Measurements from ENCODE around the gene TP53I13.

Gene TP53I13

DNA sequence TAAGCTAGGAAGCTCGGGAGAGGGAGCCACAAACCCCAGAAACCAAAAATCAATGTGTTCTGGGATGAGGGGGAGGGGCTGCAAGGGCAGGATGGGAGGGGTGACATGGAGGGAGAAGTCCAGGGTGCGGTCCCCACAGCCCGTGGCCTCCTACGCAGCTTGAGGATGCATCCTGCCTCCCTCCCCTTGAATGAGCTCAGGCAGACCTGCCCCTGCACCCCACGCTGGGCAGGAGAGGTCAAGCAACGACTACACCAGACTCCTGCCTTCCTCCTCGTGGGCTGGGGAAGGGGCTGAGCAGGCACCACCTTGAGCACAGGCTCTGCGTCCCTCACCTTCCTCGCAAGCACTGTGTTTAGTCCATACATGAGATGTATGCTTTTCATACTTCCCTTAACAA is 28.3 kb downstream of the TP53I13 start:
- H3K36me3 ChIP-seq (ENCODE audit: insufficient read depth, low read length), result no peaks in the 10 kb centered on the region
- no peak overlapping the region for H3K4me3 ChIP-seq (ENCODE audit: low read depth, low read length)
- H3K27ac ChIP-seq (ENCODE audit: low read depth, low read length), result no peak overlapping the region
- no peak overlapping the region for H2AFZ ChIP-seq (ENCODE audit: low read length, unreplicated experiment)
- H3K79me2 ChIP-seq (ENCODE audit: control insufficient read depth, insufficient read depth, low read length, unreplicated experiment), result no peaks in the 10 kb centered on the region
- peaks cover 18% of the 10 kb centered on the region for H3K4me1 ChIP-seq (ENCODE audit: control insufficient read depth, insufficient read depth, low read length, unreplicated experiment)
- H3K27me3 ChIP-seq (ENCODE audit: insufficient read depth, low read length), result no peaks in the 10 kb centered on the region

DNA sequence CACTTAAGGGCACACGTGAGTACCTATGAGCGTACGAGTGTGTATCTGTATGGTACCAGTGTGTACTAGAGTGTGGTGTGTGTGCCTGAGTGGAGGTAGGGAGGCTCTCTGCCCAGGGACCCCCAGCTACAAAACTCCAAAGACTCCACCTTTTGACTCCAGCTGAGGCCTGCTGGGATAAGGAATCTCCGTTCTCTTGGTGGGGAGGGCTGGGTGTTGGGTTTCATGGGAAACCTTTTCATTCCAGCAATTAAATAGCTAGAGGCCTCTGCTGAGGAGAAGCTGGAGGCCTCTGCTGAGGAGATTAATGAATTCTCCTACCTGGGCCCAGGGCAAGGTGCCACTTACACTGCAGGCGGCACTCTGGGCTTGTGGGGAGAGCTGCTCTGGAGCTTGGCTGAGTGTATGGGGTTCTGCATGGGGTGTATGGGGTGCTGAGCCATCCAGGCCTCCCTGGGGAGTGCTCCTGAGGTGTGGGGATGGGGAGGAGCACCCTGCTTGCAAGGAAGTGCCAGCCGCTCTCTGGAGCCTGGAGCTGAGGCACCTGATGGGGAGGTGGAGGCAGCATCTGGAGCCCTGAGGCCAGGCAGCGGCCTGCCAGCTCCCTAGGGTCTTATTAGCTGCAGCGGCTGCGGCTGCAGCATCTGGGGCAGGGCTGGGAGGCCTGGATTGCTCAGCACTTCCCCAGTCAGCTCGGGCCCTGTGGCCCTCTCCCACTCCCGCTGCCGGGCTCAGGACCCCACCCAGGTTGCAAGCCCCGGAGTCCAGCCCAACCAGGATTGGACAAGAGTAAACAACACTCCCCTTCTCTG is 29.1 kb downstream of the TP53I13 start:
- H3K79me2 ChIP-seq (ENCODE audit: control insufficient read depth, insufficient read depth, low read length, unreplicated experiment), result no peaks in the 10 kb centered on the region
- H3K4me1 ChIP-seq (ENCODE audit: control insufficient read depth, insufficient read depth, low read length, unreplicated experiment), result peaks cover 11% of the 10 kb centered on the region
- H3K27me3 ChIP-seq (ENCODE audit: insufficient read depth, low read length), result no peaks in the 10 kb centered on the region
- no peak overlapping the region for H3K4me3 ChIP-seq (ENCODE audit: low read depth, low read length)
- no peaks in the 10 kb centered on the region for H3K36me3 ChIP-seq (ENCODE audit: insufficient read depth, low read length)
- no peak overlapping the region for H3K27ac ChIP-seq (ENCODE audit: low read depth, low read length)
- H2AFZ ChIP-seq (ENCODE audit: low read length, unreplicated experiment), result no peak overlapping the region

DNA sequence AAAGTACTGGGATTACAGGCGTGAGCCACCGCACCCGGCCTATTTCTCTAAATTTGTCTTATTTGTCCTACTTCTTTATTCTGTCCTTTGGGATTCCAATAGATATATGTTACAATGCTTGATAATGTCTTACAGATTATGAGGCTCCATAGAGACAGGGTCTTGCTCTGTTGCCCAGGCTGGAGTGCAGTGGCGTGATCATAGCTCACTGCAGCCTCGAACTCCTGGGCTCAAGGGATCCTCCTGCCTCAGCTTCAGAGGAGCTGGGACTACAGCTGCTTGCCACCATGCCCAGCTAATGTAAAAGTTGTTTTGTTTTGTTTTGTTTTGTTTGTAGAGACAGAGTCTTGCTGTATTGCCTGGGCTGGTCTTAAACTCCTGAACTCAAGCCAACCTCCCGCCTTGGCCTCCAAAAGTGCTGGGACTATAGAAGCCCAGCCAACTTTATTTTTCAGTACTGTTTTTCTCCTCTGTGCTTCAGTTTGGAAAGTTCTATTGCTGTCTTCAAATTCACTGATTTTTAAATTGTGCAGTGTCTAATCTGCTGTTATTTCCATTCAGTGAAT is 34.7 kb downstream of the TP53I13 start:
- H3K4me1 ChIP-seq (ENCODE audit: control insufficient read depth, insufficient read depth, low read length, unreplicated experiment), result no peaks in the 10 kb centered on the region
- no peaks in the 10 kb centered on the region for H3K79me2 ChIP-seq (ENCODE audit: control insufficient read depth, insufficient read depth, low read length, unreplicated experiment)
- no peak overlapping the region for H2AFZ ChIP-seq (ENCODE audit: low read length, unreplicated experiment)
- H3K36me3 ChIP-seq (ENCODE audit: insufficient read depth, low read length), result no peaks in the 10 kb centered on the region
- H3K27me3 ChIP-seq (ENCODE audit: insufficient read depth, low read length), result no peaks in the 10 kb centered on the region
- no peak overlapping the region for H3K4me3 ChIP-seq (ENCODE audit: low read depth, low read length)
- H3K27ac ChIP-seq (ENCODE audit: low read depth, low read length), result no peak overlapping the region

DNA sequence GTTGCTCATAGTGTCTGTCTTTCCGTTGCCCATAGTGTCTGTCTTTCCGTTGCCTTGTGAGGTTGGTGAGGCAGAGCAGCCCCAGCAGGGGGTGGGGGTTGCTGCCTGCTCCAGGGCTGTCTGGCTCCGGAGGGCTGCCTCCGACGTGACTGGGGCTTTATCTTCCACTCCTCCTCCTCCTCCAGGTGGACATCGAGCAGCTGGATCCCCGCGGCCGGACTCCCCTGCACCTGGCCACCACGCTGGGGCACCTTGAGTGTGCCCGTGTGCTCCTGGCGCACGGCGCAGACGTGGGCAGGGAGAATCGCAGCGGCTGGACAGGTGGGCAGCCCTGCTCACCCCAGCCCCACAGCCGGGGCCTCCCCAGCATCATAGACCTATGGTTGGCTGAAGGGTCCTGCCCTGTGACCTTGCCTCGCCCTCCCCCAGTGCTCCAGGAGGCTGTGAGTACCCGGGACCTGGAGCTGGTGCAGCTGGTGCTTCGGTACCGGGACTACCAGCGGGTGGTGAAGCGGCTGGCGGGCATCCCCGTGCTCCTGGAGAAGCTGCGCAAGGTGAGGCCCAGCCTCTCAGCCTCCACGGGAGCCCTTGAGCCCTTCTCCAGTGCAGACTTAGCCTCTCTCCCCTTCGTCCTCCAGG is 39.2 kb downstream of the TP53I13 start:
- Histone ChIP-seq H3K4me3 (ENCODE audit: low read depth, low read length) (no peak overlapping the region), H3K4me1 (ENCODE audit: control insufficient read depth, insufficient read depth, low read length, unreplicated experiment) (no peaks in the 10 kb centered on the region), H2AFZ (ENCODE audit: low read length, unreplicated experiment) (no peak overlapping the region), H3K27me3 (ENCODE audit: insufficient read depth, low read length) (no peaks in the 10 kb centered on the region), H3K27ac (ENCODE audit: low read depth, low read length) (no peak overlapping the region), H3K79me2 (ENCODE audit: control insufficient read depth, insufficient read depth, low read length, unreplicated experiment) (no peaks in the 10 kb centered on the region), H3K36me3 (ENCODE audit: insufficient read depth, low read length) (no peaks in the 10 kb centered on the region)

DNA sequence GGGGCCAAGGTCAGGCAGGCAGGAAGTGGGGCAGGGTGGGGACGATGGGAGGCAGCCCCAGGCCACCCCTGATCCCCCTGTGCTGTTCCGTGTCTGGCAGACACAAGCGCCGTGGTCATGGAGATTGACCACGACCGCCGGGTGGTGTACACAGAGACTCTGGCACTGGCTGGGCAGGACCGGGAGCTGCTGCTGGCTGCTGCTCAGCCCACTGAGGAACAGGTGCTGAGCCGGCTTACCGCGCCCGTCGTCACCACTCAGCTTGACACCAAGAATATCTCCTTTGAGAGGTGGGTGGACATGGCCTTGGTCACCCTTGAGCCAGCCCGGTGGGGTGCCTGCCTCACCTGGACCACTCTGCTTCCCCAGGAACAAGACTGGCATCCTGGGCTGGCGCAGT is 40.5 kb downstream of the TP53I13 start:
- no peaks in the 10 kb centered on the region for H3K27me3 ChIP-seq (ENCODE audit: insufficient read depth, low read length)
- peaks cover 5% of the 10 kb centered on the region for H3K4me1 ChIP-seq (ENCODE audit: control insufficient read depth, insufficient read depth, low read length, unreplicated experiment)
- H3K79me2 ChIP-seq (ENCODE audit: control insufficient read depth, insufficient read depth, low read length, unreplicated experiment), result no peaks in the 10 kb centered on the region
- H3K27ac ChIP-seq (ENCODE audit: low read depth, low read length), result no peak overlapping the region
- no peak overlapping the region for H2AFZ ChIP-seq (ENCODE audit: low read length, unreplicated experiment)
- H3K4me3 ChIP-seq (ENCODE audit: low read depth, low read length), result no peak overlapping the region
- no peaks in the 10 kb centered on the region for H3K36me3 ChIP-seq (ENCODE audit: insufficient read depth, low read length)

DNA sequence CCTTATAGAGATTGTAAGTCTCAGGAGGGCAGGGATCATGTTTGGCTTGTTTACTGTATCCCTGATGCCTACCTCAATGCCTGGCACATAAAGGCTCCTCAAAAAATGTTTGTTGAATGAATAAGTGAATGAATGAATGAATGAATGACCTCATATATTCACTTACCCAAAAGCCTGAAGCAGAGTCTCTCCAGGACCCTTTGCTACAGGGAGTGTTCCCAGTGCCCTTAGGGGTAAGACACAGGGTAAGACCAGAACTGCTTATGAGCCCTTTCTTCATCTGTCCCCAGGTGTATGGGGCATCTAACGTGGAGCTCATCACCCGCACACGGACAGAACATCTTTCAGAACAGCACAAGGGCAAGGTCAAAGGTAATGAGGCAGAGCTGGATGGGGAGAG is 41.9 kb downstream of the TP53I13 start:
- no peaks in the 10 kb centered on the region for H3K36me3 ChIP-seq (ENCODE audit: insufficient read depth, low read length)

DNA sequence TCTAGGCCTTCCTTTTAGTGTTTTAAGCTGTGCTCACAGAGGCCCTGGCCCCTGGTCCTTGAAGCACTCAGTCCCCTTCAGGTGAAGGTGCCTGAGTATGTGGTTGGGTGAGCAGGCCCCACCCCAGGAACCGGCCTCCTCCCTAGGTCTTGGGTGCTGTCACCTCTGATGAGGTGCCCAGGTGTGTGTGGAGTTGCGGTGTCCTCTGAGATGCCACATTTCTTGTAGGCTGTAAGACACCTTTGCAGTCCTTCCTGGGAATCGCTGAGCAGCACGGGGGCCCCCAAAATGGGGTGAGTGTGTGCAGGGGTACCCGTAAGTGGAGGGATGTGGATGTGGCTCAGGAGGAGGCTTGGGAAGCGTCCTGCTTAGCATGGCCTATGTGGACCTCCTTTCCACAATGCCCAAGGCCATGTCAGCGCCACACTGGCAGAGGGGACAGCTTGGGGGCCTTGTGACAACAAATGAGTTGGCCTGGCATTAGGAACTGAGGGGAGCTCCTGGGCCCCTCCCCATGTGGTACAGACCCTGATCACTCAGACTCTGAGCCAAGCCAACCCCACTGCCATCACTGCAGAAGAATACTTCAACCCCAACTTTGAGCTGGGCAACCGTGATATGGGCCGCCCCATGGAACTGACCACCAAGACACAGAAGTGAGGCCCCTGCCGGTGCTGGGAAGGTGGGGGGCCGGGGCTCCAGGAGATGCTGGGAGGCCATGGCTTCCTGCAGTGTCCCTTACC is 43.0 kb downstream of the TP53I13 start:
- H3K79me2 ChIP-seq (ENCODE audit: control insufficient read depth, insufficient read depth, low read length, unreplicated experiment), result no peaks in the 10 kb centered on the region
- peaks cover 10% of the 10 kb centered on the region for H3K4me1 ChIP-seq (ENCODE audit: control insufficient read depth, insufficient read depth, low read length, unreplicated experiment)

More for the DNA sequence above, 41.9 kb downstream of the TP53I13 start:
- Histone ChIP-seq H2AFZ (ENCODE audit: low read length, unreplicated experiment) (no peak overlapping the region), H3K27ac (ENCODE audit: low read depth, low read length) (no peak overlapping the region), H3K4me1 (ENCODE audit: control insufficient read depth, insufficient read depth, low read length, unreplicated experiment) (peaks cover 5% of the 10 kb centered on the region), H3K4me3 (ENCODE audit: low read depth, low read length) (no peak overlapping the region), H3K79me2 (ENCODE audit: control insufficient read depth, insufficient read depth, low read length, unreplicated experiment) (no peaks in the 10 kb centered on the region), H3K27me3 (ENCODE audit: insufficient read depth, low read length) (no peaks in the 10 kb centered on the region)

DNA sequence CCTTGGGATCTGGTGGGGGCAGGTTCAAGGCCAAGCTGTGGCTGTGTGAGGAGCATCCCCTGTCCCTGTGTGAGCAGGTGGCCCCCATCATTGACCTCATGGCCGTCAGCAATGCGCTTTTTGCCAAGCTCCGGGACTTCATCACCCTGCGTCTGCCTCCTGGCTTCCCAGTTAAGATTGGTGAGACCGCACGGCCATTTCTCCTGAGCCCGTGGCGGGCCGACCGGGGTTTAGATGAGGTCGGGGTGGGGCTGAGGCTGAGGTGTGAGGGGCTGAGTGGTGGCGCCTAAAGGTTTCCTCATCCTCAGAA is 43.5 kb downstream of the TP53I13 start:
- Histone ChIP-seq H3K4me3 (ENCODE audit: low read depth, low read length) (no peak overlapping the region), H3K4me1 (ENCODE audit: control insufficient read depth, insufficient read depth, low read length, unreplicated experiment) (peaks cover 10% of the 10 kb centered on the region), H3K36me3 (ENCODE audit: insufficient read depth, low read length) (no peaks in the 10 kb centered on the region), H3K27ac (ENCODE audit: low read depth, low read length) (no peak overlapping the region), H2AFZ (ENCODE audit: low read length, unreplicated experiment) (no peak overlapping the region), H3K27me3 (ENCODE audit: insufficient read depth, low read length) (peaks cover 11% of the 10 kb centered on the region), H3K79me2 (ENCODE audit: control insufficient read depth, insufficient read depth, low read length, unreplicated experiment) (no peaks in the 10 kb centered on the region)

More for the DNA sequence above, 43.0 kb downstream of the TP53I13 start:
- Histone ChIP-seq H3K27ac (ENCODE audit: low read depth, low read length) (no peak overlapping the region), H3K4me3 (ENCODE audit: low read depth, low read length) (no peak overlapping the region), H3K27me3 (ENCODE audit: insufficient read depth, low read length) (peaks cover 6% of the 10 kb centered on the region), H2AFZ (ENCODE audit: low read length, unreplicated experiment) (no peak overlapping the region), H3K36me3 (ENCODE audit: insufficient read depth, low read length) (no peaks in the 10 kb centered on the region)

DNA sequence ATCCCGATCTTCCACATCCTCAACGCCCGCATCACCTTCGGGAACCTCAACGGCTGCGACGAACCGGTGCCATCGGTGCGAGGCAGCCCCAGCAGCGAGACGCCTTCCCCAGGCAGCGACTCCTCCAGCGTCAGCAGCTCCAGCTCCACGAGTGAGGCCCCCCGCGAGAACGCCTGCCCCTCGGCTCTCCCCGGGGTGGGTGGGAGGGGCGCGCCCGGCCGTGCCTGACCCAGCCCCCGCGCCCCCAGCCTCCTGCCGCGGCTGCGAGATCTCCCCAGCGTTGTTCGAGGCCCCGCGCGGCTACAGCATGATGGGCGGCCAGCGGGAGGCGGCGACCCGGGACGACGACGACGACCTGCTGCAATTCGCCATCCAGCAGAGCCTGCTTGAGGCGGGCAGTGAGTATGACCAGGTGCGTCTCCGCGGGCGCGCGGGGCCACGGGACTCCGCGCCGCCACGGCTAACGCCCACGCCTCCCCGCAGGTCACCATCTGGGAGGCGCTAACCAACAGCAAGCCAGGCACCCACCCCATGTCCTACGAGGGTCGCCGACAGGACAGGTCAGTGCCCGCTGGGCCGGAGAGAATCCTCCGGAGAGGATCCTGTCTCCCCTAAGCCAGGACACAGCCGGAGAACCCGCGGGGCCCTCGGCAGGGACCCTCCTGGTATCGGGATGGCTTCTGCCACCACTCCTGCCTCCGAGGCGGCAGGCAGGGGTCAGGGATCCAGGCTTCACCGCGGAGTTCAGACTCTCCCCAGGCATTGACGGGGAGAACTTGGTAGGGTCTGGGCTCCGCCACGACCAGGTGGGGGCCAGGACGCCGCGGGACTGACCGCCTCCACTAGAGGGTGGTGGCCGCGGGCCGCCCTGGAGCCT is 44.1 kb downstream of the TP53I13 start:
- peaks cover 10% of the 10 kb centered on the region for H3K4me1 ChIP-seq (ENCODE audit: control insufficient read depth, insufficient read depth, low read length, unreplicated experiment)
- no peaks in the 10 kb centered on the region for H3K79me2 ChIP-seq (ENCODE audit: control insufficient read depth, insufficient read depth, low read length, unreplicated experiment)
- H3K36me3 ChIP-seq (ENCODE audit: insufficient read depth, low read length), result no peaks in the 10 kb centered on the region
- no peak overlapping the region for H3K27ac ChIP-seq (ENCODE audit: low read depth, low read length)
- H3K27me3 ChIP-seq (ENCODE audit: insufficient read depth, low read length), result peaks cover 13% of the 10 kb centered on the region
- H3K4me3 ChIP-seq (ENCODE audit: low read depth, low read length), result peak overlapping the region; percentile 71
- H2AFZ ChIP-seq (ENCODE audit: low read length, unreplicated experiment), result no peak overlapping the region

DNA sequence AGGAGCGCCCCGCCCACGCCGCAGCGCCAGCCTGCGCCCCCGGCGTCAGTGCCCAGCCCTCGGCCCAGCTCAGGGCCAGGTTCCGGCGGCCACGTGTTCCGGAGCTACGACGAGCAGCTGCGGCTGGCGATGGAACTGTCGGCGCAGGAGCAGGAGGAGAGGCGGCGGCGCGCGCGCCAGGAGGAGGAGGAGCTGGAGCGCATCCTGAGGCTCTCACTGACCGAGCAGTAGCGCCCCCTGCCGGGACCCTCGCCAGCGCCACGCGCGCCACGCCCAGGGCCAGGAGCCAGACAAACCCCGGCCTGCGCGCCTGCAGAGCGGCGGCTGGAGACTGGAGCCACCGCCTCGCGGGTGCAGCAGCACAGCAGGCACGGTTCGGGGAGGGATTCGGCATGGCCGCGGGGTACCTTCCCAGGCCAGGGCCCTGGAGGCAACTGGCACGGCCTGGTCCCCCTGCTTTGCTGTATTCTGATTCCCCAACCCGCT is 44.9 kb downstream of the TP53I13 start:
- H3K4me1 ChIP-seq (ENCODE audit: control insufficient read depth, insufficient read depth, low read length, unreplicated experiment), result peaks cover 10% of the 10 kb centered on the region
- no peaks in the 10 kb centered on the region for H3K36me3 ChIP-seq (ENCODE audit: insufficient read depth, low read length)
- H3K79me2 ChIP-seq (ENCODE audit: control insufficient read depth, insufficient read depth, low read length, unreplicated experiment), result no peaks in the 10 kb centered on the region
- H2AFZ ChIP-seq (ENCODE audit: low read length, unreplicated experiment), result peak overlapping the region; percentile 29
- peak overlapping the region; percentile 71 for H3K4me3 ChIP-seq (ENCODE audit: low read depth, low read length)
- H3K27ac ChIP-seq (ENCODE audit: low read depth, low read length), result no peak overlapping the region
- peaks cover 13% of the 10 kb centered on the region for H3K27me3 ChIP-seq (ENCODE audit: insufficient read depth, low read length)
